Chondrocyte (in vitro differentiated cells): ENCODE measurements around the gene EEF2. TPM values are rescaled to one million over a fixed set of nuclear protein-coding genes. Genes with fewer than 3 reads are reported as not detected.
"Not testable (repeated sequence)": the region's sequence is repeated elsewhere in the genome, so short reads cannot be mapped to it uniquely, and the experiment has no call there.

Experiments used
- DNase-seq: peaks from one replicate; pipeline ENCODE4 v3.0.0; 2021; ENCODE audit warnings: mixed read lengths, low spot score
- H3K27ac Mint-ChIP-seq: one replicate; pipeline ENCODE4 v1.8.0; 2021; ENCODE audit warnings: mild to moderate bottlenecking, moderate library complexity, mixed read lengths; ENCODE audit not compliant: unreplicated experiment
- H3K27me3 Mint-ChIP-seq: 2 replicates; pipeline ENCODE4 v1.8.0; 2021; ENCODE audit warnings: low read depth, mixed read lengths
- H3K36me3 Mint-ChIP-seq: 2 replicates; pipeline ENCODE4 v1.8.0; 2021; ENCODE audit warnings: low read depth, mixed read lengths
- H3K4me1 Mint-ChIP-seq: 2 replicates; pipeline ENCODE4 v1.8.0; 2021; ENCODE audit warnings: low read depth, mild to moderate bottlenecking, mixed read lengths
- H3K4me3 Mint-ChIP-seq: one replicate; pipeline ENCODE4 v1.8.0; 2021; ENCODE audit warnings: mild to moderate bottlenecking, moderate library complexity, mixed read lengths; ENCODE audit not compliant: unreplicated experiment
- H3K9me3 Mint-ChIP-seq: 2 replicates; pipeline ENCODE4 v1.8.0; 2021; ENCODE audit warnings: low read depth, mixed read lengths
- CTCF ChIP-seq: fragments of 200-600 bp; sonication (generic); IDR thresholded peaks from 2 replicates; pipeline ENCODE4 v1.5.0; 2021; ENCODE audit warnings: antibody characterized with exemption, mild to moderate bottlenecking, moderate library complexity
- total RNA-seq: library from RNA; stranded (reverse); gene quantifications from 3 replicates; pipeline ENCODE4 v1.2.1, GENCODE V29; 2021

Gene EEF2
- total RNA-seq, 1 donor from 2014 or later, result 2,370 TPM

GRCh38 chr19:3950871-3951861 lies 34.1 kb downstream of the EEF2 start:
- Mint-ChIP-seq H3K4me1 (peaks cover 6% of the 10 kb centered on the region), H3K27me3 (no peaks in the 10 kb centered on the region), H3K36me3 (no peaks in the 10 kb centered on the region), H3K9me3 (no peaks in the 10 kb centered on the region), H3K4me3 (no peak overlapping the region), H3K27ac (no peak overlapping the region)
- no peak for DNase-seq
- TF ChIP-seq CTCF, result no peak

GRCh38 chr19:3949997-3950859 lies 35.0 kb downstream of the EEF2 start:
- TF ChIP-seq CTCF, result no peak
- Mint-ChIP-seq H3K27me3 (no peaks in the 10 kb centered on the region), H3K36me3 (no peaks in the 10 kb centered on the region), H3K27ac (no peak overlapping the region), H3K4me1 (peaks cover 6% of the 10 kb centered on the region), H3K4me3 (no peak overlapping the region), H3K9me3 (no peaks in the 10 kb centered on the region)
- no peak for DNase-seq

GRCh38 chr19:3949294-3949693 lies 36.0 kb downstream of the EEF2 start:
- DNase-seq, result no peak
- Mint-ChIP-seq H3K9me3 (no peaks in the 10 kb centered on the region), H3K27ac (no peak overlapping the region), H3K4me1 (peaks cover 6% of the 10 kb centered on the region), H3K27me3 (no peaks in the 10 kb centered on the region), H3K36me3 (no peaks in the 10 kb centered on the region), H3K4me3 (no peak overlapping the region)
- no peak for TF ChIP-seq CTCF

- not testable (repeated sequence) for H3K27ac Mint-ChIP-seq, H3K4me1 Mint-ChIP-seq, H3K36me3 Mint-ChIP-seq, H3K9me3 Mint-ChIP-seq, DNase-seq, H3K27me3 Mint-ChIP-seq, H3K4me3 Mint-ChIP-seq
Observed at GRCh38 chr19:3947316-3947933, 37.8 kb downstream of the EEF2 start.

- Mint-ChIP-seq H3K36me3 (no peaks in the 10 kb centered on the region), H3K27me3 (no peaks in the 10 kb centered on the region), H3K9me3 (no peaks in the 10 kb centered on the region), H3K4me1 (no peaks in the 10 kb centered on the region), H3K4me3 (no peak overlapping the region), H3K27ac (no peak overlapping the region)
- TF ChIP-seq CTCF, result no peak
- DNase-seq, result no peak
Observed at GRCh38 chr19:3945838-3946237, 39.4 kb downstream of the EEF2 start.
